Activated B cell treated with CpG ODN at 0.5 μM for 24 hours (primary cell): ENCODE data around the gene TFE3. TPM values are rescaled to one million over a fixed set of nuclear protein-coding genes. Genes with fewer than 3 reads are reported as not detected.

Experiments
- ATAC-seq: fragments of 200-7000 bp; cut with Tn5 transposase; one replicate; pipeline ENCODE4 v1.10.0; 2021; ENCODE audit warnings: low read depth, mild to moderate bottlenecking, moderate library complexity
- CTCF ChIA-PET: fragments of 350-600 bp; sonication (Branson Sonifier 250); formaldehyde crosslinking; loops from one replicate; lab custom pipeline; 2021; ENCODE audit warnings: antibody characterized with exemption; lab: Charles Lee
- POLR2A ChIA-PET: fragments of 350-600 bp; sonication (Branson Sonifier 250); formaldehyde crosslinking; loops from one replicate; lab custom pipeline; 2021; ENCODE audit warnings: antibody characterized with exemption; lab: Charles Lee
- DNase-seq: peaks from one replicate; pipeline ENCODE4 v3.0.0; 2022
- H3K27ac Mint-ChIP-seq: one replicate; pipeline ENCODE4 v1.8.0; 2020; ENCODE audit warnings: mixed read lengths
- H3K27me3 Mint-ChIP-seq: one replicate; pipeline ENCODE4 v1.8.0; 2021; ENCODE audit warnings: mixed read lengths
- H3K36me3 Mint-ChIP-seq: one replicate; pipeline ENCODE4 v1.8.0; 2021; ENCODE audit warnings: low read depth, mixed read lengths
- H3K4me1 Mint-ChIP-seq: one replicate; pipeline ENCODE4 v1.8.0; 2021; ENCODE audit warnings: mixed read lengths
- H3K4me3 Mint-ChIP-seq: one replicate; pipeline ENCODE4 v1.8.0; 2020; ENCODE audit warnings: mild to moderate bottlenecking, mixed read lengths
- H3K9me3 Mint-ChIP-seq: one replicate; pipeline ENCODE4 v1.8.0; 2020; ENCODE audit warnings: mixed read lengths
- intact Hi-C: fragments of 100-400 bp; cut with micrococcal nuclease; formaldehyde crosslinking; loops from one replicate; pipeline ENCODE4 v1.15.1; 2024
- total RNA-seq: library from RNA; stranded (reverse); gene quantifications from 2 replicates; pipeline ENCODE4 v1.2.3, GENCODE V29; 2022
- TF ChIP-seq, protein P1 (sequence below): fragments of 200-600 bp; IDR thresholded peaks from one replicate; pipeline ENCODE4 v1.8.0; 2022; ENCODE audit warnings: antibody characterized with exemption, mild to moderate bottlenecking

Gene TFE3
- total RNA-seq, 1 donor from 2014 or later, result 33.3 TPM

DNA sequence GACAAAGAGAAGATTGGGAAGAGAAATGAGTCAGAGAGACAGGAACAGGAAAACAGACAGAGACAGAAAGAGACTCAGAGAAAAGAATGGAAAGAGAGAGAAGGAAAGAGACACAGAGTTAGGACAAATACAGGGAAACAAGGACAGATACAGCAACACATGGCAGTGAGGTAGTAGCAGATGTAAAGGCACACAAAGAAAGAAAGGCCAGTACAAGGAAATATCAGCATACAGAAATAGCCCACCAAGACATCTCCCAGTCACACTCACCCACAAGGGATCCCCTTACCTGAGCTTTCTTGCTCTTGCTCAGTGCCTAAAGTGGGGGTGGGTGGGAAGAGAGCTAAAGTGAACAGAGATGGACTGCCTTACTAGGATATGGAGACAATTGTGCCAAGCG is 45.3 kb downstream of the TFE3 start:
- H3K4me1 Mint-ChIP-seq, result peaks cover 27% of the 10 kb centered on the region
- no peak overlapping the region for H3K4me3 Mint-ChIP-seq
- DNase-seq (no peak), ATAC-seq (no peak)
- no peak overlapping the region for H3K27ac Mint-ChIP-seq
- TF ChIP-seq, protein P1, sequence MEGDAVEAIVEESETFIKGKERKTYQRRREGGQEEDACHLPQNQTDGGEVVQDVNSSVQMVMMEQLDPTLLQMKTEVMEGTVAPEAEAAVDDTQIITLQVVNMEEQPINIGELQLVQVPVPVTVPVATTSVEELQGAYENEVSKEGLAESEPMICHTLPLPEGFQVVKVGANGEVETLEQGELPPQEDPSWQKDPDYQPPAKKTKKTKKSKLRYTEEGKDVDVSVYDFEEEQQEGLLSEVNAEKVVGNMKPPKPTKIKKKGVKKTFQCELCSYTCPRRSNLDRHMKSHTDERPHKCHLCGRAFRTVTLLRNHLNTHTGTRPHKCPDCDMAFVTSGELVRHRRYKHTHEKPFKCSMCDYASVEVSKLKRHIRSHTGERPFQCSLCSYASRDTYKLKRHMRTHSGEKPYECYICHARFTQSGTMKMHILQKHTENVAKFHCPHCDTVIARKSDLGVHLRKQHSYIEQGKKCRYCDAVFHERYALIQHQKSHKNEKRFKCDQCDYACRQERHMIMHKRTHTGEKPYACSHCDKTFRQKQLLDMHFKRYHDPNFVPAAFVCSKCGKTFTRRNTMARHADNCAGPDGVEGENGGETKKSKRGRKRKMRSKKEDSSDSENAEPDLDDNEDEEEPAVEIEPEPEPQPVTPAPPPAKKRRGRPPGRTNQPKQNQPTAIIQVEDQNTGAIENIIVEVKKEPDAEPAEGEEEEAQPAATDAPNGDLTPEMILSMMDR, result no peak
- POLR2A ChIA-PET, result no interaction called here
- no peaks in the 10 kb centered on the region for H3K27me3 Mint-ChIP-seq
- H3K36me3 Mint-ChIP-seq, result peaks cover 49% of the 10 kb centered on the region
- CTCF ChIA-PET, result no interaction called here
- no peaks in the 10 kb centered on the region for H3K9me3 Mint-ChIP-seq
- intact Hi-C loops, result no loop called here

DNA sequence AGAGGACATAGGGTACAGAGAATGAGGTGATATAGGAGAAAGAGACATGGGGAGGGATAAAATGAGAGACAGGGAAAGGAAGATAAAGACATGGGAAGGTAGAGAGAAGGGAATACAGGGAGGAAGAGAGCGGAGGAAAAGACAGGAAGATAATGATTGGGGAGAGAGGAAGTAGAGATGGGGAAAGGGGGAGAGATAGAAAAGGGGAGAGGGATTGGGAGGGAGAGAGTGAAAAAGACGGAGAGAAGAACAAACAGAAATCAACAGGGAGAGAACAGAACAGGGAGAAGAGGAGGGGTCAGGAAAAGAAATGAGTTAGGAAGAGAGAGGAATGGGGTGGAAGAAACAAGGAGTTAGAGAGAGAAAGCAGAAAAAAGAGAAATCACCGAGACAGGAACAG is 45.7 kb downstream of the TFE3 start:
- Mint-ChIP-seq H3K4me3 (no peak overlapping the region), H3K27me3 (no peaks in the 10 kb centered on the region), H3K4me1 (peaks cover 23% of the 10 kb centered on the region), H3K27ac (no peak overlapping the region), H3K36me3 (peaks cover 53% of the 10 kb centered on the region), H3K9me3 (no peaks in the 10 kb centered on the region)
- ChIA-PET CTCF (no interaction called here), POLR2A (no interaction called here)
- DNase-seq (no peak), ATAC-seq (no peak)
- TF ChIP-seq, protein P1, result no peak
- intact Hi-C loops, result no loop called here

DNA sequence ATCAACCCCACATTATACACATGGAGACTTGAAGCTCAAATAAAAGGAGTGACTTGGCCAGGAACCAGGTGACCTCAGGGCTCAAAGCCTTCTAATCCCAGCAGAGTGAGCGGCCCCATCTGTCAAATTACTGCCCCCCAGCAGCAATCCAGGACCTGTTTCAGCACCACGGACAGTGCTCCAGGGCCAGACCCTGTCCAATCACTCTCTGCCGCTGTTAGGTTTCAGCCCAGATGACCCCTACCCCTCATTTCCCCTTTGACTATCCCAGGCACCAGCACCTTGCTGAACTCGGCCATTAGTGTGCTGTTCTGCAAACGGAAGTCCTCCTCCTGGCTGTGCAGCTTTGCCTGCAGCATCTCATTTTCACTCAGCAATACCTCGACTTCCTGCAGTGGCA is 46.2 kb downstream of the TFE3 start:
- POLR2A ChIA-PET, result no interaction called here
- no peaks in the 10 kb centered on the region for H3K27me3 Mint-ChIP-seq
- intact Hi-C loops, result no loop called here
- H3K4me3 Mint-ChIP-seq, result no peak overlapping the region
- H3K9me3 Mint-ChIP-seq, result no peaks in the 10 kb centered on the region
- ATAC-seq (no peak), DNase-seq (no peak)
- peaks cover 23% of the 10 kb centered on the region for H3K4me1 Mint-ChIP-seq
- TF ChIP-seq, protein P1, result no peak
- peaks cover 55% of the 10 kb centered on the region for H3K36me3 Mint-ChIP-seq
- H3K27ac Mint-ChIP-seq, result no peak overlapping the region
- CTCF ChIA-PET, result no interaction called here

DNA sequence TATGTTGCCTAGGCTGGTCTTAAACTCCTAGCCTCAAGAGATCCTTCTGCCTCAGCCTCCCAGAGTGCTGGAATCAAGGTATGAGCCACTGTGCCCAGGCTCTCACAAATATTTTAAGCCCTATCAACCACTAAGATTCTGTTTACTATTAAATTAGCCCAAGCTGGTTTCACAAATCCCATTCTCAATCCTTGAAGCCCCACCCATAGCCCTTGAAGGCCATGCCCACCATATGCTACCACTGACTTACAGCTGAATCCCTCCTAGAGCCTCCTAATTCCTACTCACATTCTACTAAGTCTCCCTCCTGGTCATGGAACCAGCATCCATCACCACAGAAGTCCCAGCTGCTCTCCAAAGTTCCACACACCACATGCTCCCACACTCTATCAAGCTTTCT is 50.8 kb downstream of the TFE3 start:
- H3K36me3 Mint-ChIP-seq, result peaks cover 65% of the 10 kb centered on the region
- intact Hi-C loops, result no loop called here
- H3K4me1 Mint-ChIP-seq, result peaks cover 3% of the 10 kb centered on the region
- no peaks in the 10 kb centered on the region for H3K27me3 Mint-ChIP-seq
- no peak for DNase-seq
- no peak for ATAC-seq
- no peak overlapping the region for H3K4me3 Mint-ChIP-seq
- TF ChIP-seq, protein P1, result no peak
- ChIA-PET POLR2A (interaction anchor here (1.0 kb wide), 1 partner anchor 10 kb away, joined by 3 read pairs; the partner anchor contains the start of gene GRIPAP1), CTCF (no interaction called here)
- H3K9me3 Mint-ChIP-seq, result no peaks in the 10 kb centered on the region
- no peak overlapping the region for H3K27ac Mint-ChIP-seq

DNA sequence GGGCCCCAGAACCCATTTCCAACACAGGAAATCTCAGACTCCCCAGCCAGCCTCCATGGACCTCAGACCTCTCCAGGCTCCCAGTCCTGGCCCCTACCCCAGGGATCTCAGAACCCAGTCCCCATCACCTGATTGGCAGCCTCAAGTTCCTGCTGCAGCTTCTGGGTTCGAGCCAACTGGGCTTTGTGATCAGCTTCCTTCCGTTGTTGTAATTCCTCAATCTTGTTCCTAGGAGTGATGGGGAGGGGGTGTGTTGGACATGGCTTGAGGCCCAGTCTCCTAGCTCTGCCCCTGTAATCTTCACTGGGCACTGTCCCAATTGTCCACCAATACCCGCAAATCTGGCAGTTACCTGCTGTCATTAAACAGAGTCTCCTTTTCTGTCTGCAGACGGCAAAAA is 53.7 kb downstream of the TFE3 start:
- H3K36me3 Mint-ChIP-seq, result peaks cover 55% of the 10 kb centered on the region
- TF ChIP-seq, protein P1, result no peak
- DNase-seq, result no peak
- no peak for ATAC-seq
- no peaks in the 10 kb centered on the region for H3K9me3 Mint-ChIP-seq
- ChIA-PET CTCF (no interaction called here), POLR2A (no interaction called here)
- no peaks in the 10 kb centered on the region for H3K27me3 Mint-ChIP-seq
- no peak overlapping the region for H3K27ac Mint-ChIP-seq
- intact Hi-C loops, result no loop called here
- H3K4me1 Mint-ChIP-seq, result no peaks in the 10 kb centered on the region
- no peak overlapping the region for H3K4me3 Mint-ChIP-seq
